K562 (cell line): Measurements from ENCODE around the gene SNX19. TPM values are rescaled to one million over a fixed set of nuclear protein-coding genes. Genes with fewer than 3 reads are reported as not detected.
A peak's percentile ranks its signal among the peaks of the same experiment; 100 is the strongest.

ENCODE experiments used
- ATAC-seq: fragments of 200-7000 bp; cut with Tn5 transposase; 3 replicates; pipeline ENCODE4 v1.9.1; 2020; ENCODE audit warnings: moderate library complexity
- Bru-seq: library from RNA; stranded (reverse); fragments of 400-500 nt; gene quantifications from one replicate; lab custom pipeline; 2021; lab: Mats Ljungman, UMichigan
- BruChase-seq, 2 experiments: library from RNA; stranded (reverse); fragments of 400-500 nt; gene quantifications; one replicate each; lab custom pipeline; 2021; lab: Mats Ljungman, UMichigan
- BruUV-seq: library from RNA; stranded (reverse); fragments of 400-500 nt; replicated peaks from 2 replicates; lab custom pipeline; 2021; lab: Mats Ljungman, UMichigan
- CTCF ChIA-PET: fragments of 300-600 bp; formaldehyde crosslinking; extraction: SDS; loops from one replicate; lab custom pipeline; 2021; ENCODE audit warnings: low intra/inter-chr PET ratio; lab: Yijun Ruan, JAX
- POLR2A ChIA-PET: fragments of 300-600, 350-650 bp; sonication (Branson Sonifier 250); formaldehyde crosslinking; extraction: SDS; loops from one replicate; lab custom pipeline; 2021; ENCODE audit warnings: antibody characterized with exemption, inconsistent platforms; lab: Yijun Ruan, JAX
- DNase-seq, 4 experiments: peaks; one replicate each; pipeline versions ENCODE4 v3.0.0 to v3.0.0-alpha.2; 2011 to 2018; ENCODE audit warnings: low spot score in 3 of 4, mixed read lengths in 3 of 4; ENCODE audit errors: extremely low read depth in 1 of 4
- FAIRE-seq: peaks from 2 replicates; lab custom pipeline; 2011; peaks lifted over from hg19 to GRCh38; lab: Jason Lieb, UNC
- H2AFZ ChIP-seq: 2 replicates; pipeline ENCODE4 v1.6.0; 2011; ENCODE audit warnings: low read depth, low read length, control low read depth, inconsistent platforms
- H3K27ac ChIP-seq: fragments of 200-600 bp; 3 replicates; pipeline ENCODE4 v1.8.0; 2011; ENCODE audit warnings: low read depth, mild to moderate bottlenecking, control low read depth, inconsistent platforms, low read length, moderate library complexity, mixed read lengths; ENCODE audit errors: extremely low read depth
- H3K27me3 ChIP-seq, 2 experiments: fragments of 300-600 bp in 1 of 2; 2 replicates in 1 of 2; 3 replicates in 1 of 2; pipeline versions ENCODE4 v1.6.0 to v1.8.0; 2011; ENCODE audit warnings: inconsistent platforms in 2 of 2, low read length in 2 of 2, mild to moderate bottlenecking in 1 of 2, mixed read lengths in 1 of 2, moderate library complexity in 1 of 2; ENCODE audit not compliant: control insufficient read depth in 2 of 2, insufficient read depth in 2 of 2
- H3K36me3 ChIP-seq: fragments of 300-600 bp; 3 replicates; pipeline ENCODE4 v1.8.0; 2011; ENCODE audit warnings: mild to moderate bottlenecking, low read length, inconsistent platforms; ENCODE audit not compliant: control insufficient read depth, insufficient read depth
- H3K4me1 ChIP-seq, 2 experiments: fragments of 200-600 bp in 1 of 2; replicated peaks in 1 of 2; 2 replicates in 1 of 2; 3 replicates in 1 of 2; pipeline versions ENCODE4 v1.5.1 to v1.8.0; 2011; ENCODE audit warnings: inconsistent platforms in 2 of 2, low read length in 2 of 2, mild to moderate bottlenecking in 1 of 2, mixed read lengths in 1 of 2, moderate library complexity in 1 of 2; ENCODE audit not compliant: control insufficient read depth in 2 of 2, insufficient read depth in 2 of 2
- H3K4me2 ChIP-seq: 2 replicates; pipeline ENCODE4 v1.6.1; 2011; ENCODE audit warnings: low read length, control low read depth, inconsistent platforms, mixed read lengths; ENCODE audit not compliant: insufficient read depth
- H3K4me3 ChIP-seq: fragments of 200-600 bp; sonication (generic), shearing (Covaris generic); 2 replicates; pipeline ENCODE4 v1.5.1; 2016; ENCODE audit warnings: control low read depth, inconsistent platforms
- H3K79me2 ChIP-seq: fragments of 200-600 bp; 3 replicates; pipeline ENCODE4 v1.8.0; 2011; ENCODE audit warnings: low read length, inconsistent platforms; ENCODE audit not compliant: control insufficient read depth, insufficient read depth
- H3K9ac ChIP-seq, 2 experiments: 2 replicates each; pipeline versions ENCODE4 v1.6.0 to v1.6.1; 2011; ENCODE audit warnings: low read depth in 2 of 2, low read length in 2 of 2, control low read depth in 1 of 2, inconsistent platforms in 1 of 2, mild to moderate bottlenecking in 1 of 2, mixed read lengths in 1 of 2; ENCODE audit not compliant: insufficient read depth in 1 of 2
- H3K9me1 ChIP-seq: one replicate; pipeline ENCODE4 v1.6.0; 2011; ENCODE audit warnings: inconsistent platforms, mild to moderate bottlenecking, low read length, moderate library complexity; ENCODE audit not compliant: control insufficient read depth, insufficient read depth
- H3K9me3 ChIP-seq: replicated peaks from 2 replicates; pipeline ENCODE4 v1.5.1; 2011; ENCODE audit warnings: low read depth, low read length, inconsistent platforms; ENCODE audit not compliant: control insufficient read depth, insufficient read depth
- H4K20me1 ChIP-seq: replicated peaks from 2 replicates; pipeline ENCODE4 v1.6.1; 2011; ENCODE audit warnings: low read length, inconsistent platforms, mixed read lengths; ENCODE audit not compliant: control insufficient read depth, insufficient read depth
- CTCFL ChIP-seq: IDR thresholded peaks from 2 replicates; pipeline ENCODE4 v1.6.1; 2011; ENCODE audit warnings: borderline replicate concordance, low read depth, mild to moderate bottlenecking, moderate library complexity, low read length; ENCODE audit not compliant: insufficient read depth, poor library complexity, severe bottlenecking
- FIP1L1 ChIP-seq: fragments of 200-400 bp; formaldehyde crosslinking; IDR thresholded peaks from 2 replicates; pipeline ENCODE4 v1.6.1; 2018; ENCODE audit warnings: mild to moderate bottlenecking, low read depth, low read length; ENCODE audit not compliant: poor library complexity, severe bottlenecking
- KLF10 ChIP-seq: fragments of 250-450 bp; sonication (Bioruptor Pico); IDR thresholded peaks from 2 replicates; pipeline ENCODE4 v1.6.1; 2021; ENCODE audit warnings: matching md5 sums
- LCOR ChIP-seq: sonication (generic); formaldehyde crosslinking; IDR thresholded peaks from 2 replicates; pipeline ENCODE4 v1.8.0; 2022; ENCODE audit warnings: mild to moderate bottlenecking, missing genetic modification reagents
- NR1H2 ChIP-seq: sonication (generic); formaldehyde crosslinking; IDR thresholded peaks from 2 replicates; pipeline ENCODE4 v1.4.0; 2020; ENCODE audit warnings: mild to moderate bottlenecking, missing genetic modification reagents
- TCF7 ChIP-seq: sonication (generic); IDR thresholded peaks from 2 replicates; pipeline ENCODE4 v1.6.1; 2016; ENCODE audit warnings: antibody characterized with exemption, borderline replicate concordance
- THAP12 ChIP-seq: fragments of 250-450 bp; sonication (Bioruptor Pico); IDR thresholded peaks from 2 replicates; pipeline ENCODE4 v1.9.0; 2021; ENCODE audit warnings: mild to moderate bottlenecking, inconsistent platforms
- ZNF12 ChIP-seq: sonication (generic); formaldehyde crosslinking; IDR thresholded peaks from 2 replicates; pipeline ENCODE4 v1.4.0; 2020; ENCODE audit warnings: mild to moderate bottlenecking, missing genetic modification reagents
- WGBS: fragments of 100-300 bp; shearing (Covaris generic); methylation state at CpG from one replicate; pipeline ENCODE4 v1.1.6; 2016; ENCODE audit warnings: low coverage, mixed read lengths; ENCODE audit not compliant: insufficient coverage; ENCODE audit errors: missing lambda C conversion rate; 5-methylcytosine and 5-hydroxymethylcytosine counted together
- in situ Hi-C: fragments of 300-500 bp; cut with MboI; formaldehyde crosslinking; loops from 4 replicates; pipeline ENCODE4 v1.15.0; 2018; ENCODE audit warnings: inconsistent platforms, mixed read lengths
- intact Hi-C: fragments of 100-400 bp; cut with micrococcal nuclease; formaldehyde crosslinking; loops from 2 replicates; pipeline ENCODE4 v1.14.2; 2022
- long read RNA-seq, 3 experiments: library from polyadenylated mRNA in 2 of 3; library from RNA in 1 of 3; unstranded in 2 of 3; stranded (forward) in 1 of 3; transcript quantifications; one replicate each; pipeline ENCODE4 v2.0.0, GENCODE V29; 2019 to 2022
- polyA minus RNA-seq, 3 experiments: library from RNA; depleted of rRNA, polyadenylated mRNA; stranded (reverse); fragments of >200 nt; gene quantifications; 2 replicates each; pipeline ENCODE4 v1.2.3, GENCODE V29; 2011
- polyA plus RNA-seq, 8 experiments: library from polyadenylated mRNA; depleted of rRNA in 4 of 8; stranded (reverse) in 5 of 8; unstranded in 3 of 8; fragments of >200 nt; fragmentation: Nextera tagmentation in 2 of 8; fragmentation: Illumina TruSeq in 1 of 8; extraction: Ambion mirVana in 2 of 8; extraction: Trizol in 1 of 8; gene quantifications; 2 replicates each; pipeline versions ENCODE4 v1.2.1 to v1.2.3, GENCODE V29; 2011 to 2014; ENCODE audit warnings: inconsistent platforms in 1 of 8, missing spikeins in 1 of 8
- total RNA-seq, 7 experiments: library from RNA; depleted of rRNA in 6 of 7; stranded (reverse); fragments of >200 nt in 6 of 7; fragmentation: Illumina TruSeq in 2 of 7; extraction: Trizol in 2 of 7; gene quantifications; 2 replicates each; pipeline versions ENCODE4 v1.2.1 to v1.2.3, GENCODE V29; 2011 to 2021; ENCODE audit warnings: low replicate concordance in 1 of 7

The SNX19 gene
- 82.7 and 115 TPM in 2 replicates for total RNA-seq (2011; cell fraction: chromatin; rRNA removed; ENCODE audit: low replicate concordance)
- 66.7 and 75.8 TPM in 2 replicates for total RNA-seq (2011; cell fraction: nucleolus; rRNA removed)
- 61.8 and 76.6 TPM in 2 replicates for total RNA-seq (2011; cell fraction: nucleoplasm; rRNA removed)
- total RNA-seq (2014; rRNA removed) = 19.2 and 30.4 TPM in 2 replicates
- 20.0 and 22.5 TPM in 2 replicates for total RNA-seq (2014; rRNA removed; fragmentation: Illumina TruSeq; extraction: Trizol)
- total RNA-seq (2015; rRNA removed; fragmentation: Illumina TruSeq; extraction: Trizol) = 27.6 and 31.3 TPM in 2 replicates
- total RNA-seq (2021) = 27.3 and 27.6 TPM in 2 replicates
- polyA plus RNA-seq (2011; rRNA removed) = 10.9 and 19.3 TPM in 2 replicates
- 14.4 and 20.8 TPM in 2 replicates for polyA plus RNA-seq (2011; cell fraction: cytosol; rRNA removed)
- 20.2 and 44.3 TPM in 2 replicates for polyA plus RNA-seq (2011; cell fraction: nucleus; rRNA removed)
- polyA plus RNA-seq (2012) = 15.0 and 21.0 TPM in 2 replicates
- polyA plus RNA-seq (2014; fragmentation: Illumina TruSeq; extraction: Trizol) = 21.9 and 25.1 TPM in 2 replicates
- 1 to 10 TPM; 2.2 to 4.4 TPM for polyA plus RNA-seq (2014; fragmentation: Nextera tagmentation; extraction: Ambion mirVana)
- polyA plus RNA-seq (2014; rRNA removed) = 15.7 and 19.6 TPM in 2 replicates
- polyA minus RNA-seq (2011; rRNA and poly(A)+ RNA removed) = 25.3 and 43.5 TPM in 2 replicates
- polyA minus RNA-seq (2011; cell fraction: cytosol; rRNA and poly(A)+ RNA removed) = 23.8 and 25.2 TPM in 2 replicates
- polyA minus RNA-seq (2011; cell fraction: nucleus; rRNA and poly(A)+ RNA removed) = 47.7 and 48.9 TPM in 2 replicates
- Bru-seq, nascent RNA = percentile 75 among the genes with signal in this experiment
- BruChase-seq, experiment 1, labeled RNA remaining after a 2-hour chase = percentile 80 among the genes with signal in this experiment
- BruChase-seq, experiment 2, labeled RNA remaining after a 6-hour chase = percentile 78 among the genes with signal in this experiment
- long read RNA-seq, experiment 1, full-length matches to known transcripts = 15 of 36 reads
- long read RNA-seq, experiment 1, partial matches to known transcripts = 4 of 36 reads
- long read RNA-seq, experiment 1, other reads (novel, unspliced or antisense) = 17 of 36 reads
- long read RNA-seq, experiment 2, full-length matches to known transcripts = 9 of 28 reads
- long read RNA-seq, experiment 2, partial matches to known transcripts = 0 of 28 reads
- long read RNA-seq, experiment 2, other reads (novel, unspliced or antisense) = 19 of 28 reads
- long read RNA-seq, experiment 3, full-length matches to known transcripts = 2 of 6 reads
- long read RNA-seq, experiment 3, partial matches to known transcripts = 1 of 6 reads
- long read RNA-seq, experiment 3, other reads (novel, unspliced or antisense) = 3 of 6 reads

GRCh38 chr11:130916238-130916855 is at the start of gene SNX19:
Gene SNX19 (minus strand): TSS chr11:130916479. CDS start chr11:130915939, 540 bp downstream.
- H3K4me2 ChIP-seq = peak within 1 kb of the TSS; percentile 93
- H3K9me3 ChIP-seq = no peaks in the 10 kb centered on the region
- in situ Hi-C loops = loop anchor here (25.0 kb wide), 1 partner anchor 746 kb away; no protein-coding TSS in a partner anchor
- intact Hi-C loops = no loop called here
- peaks cover 13 to 18% of the 10 kb centered on the region in 2 experiments; a peak in 4 of 5 replicates for H3K4me1 ChIP-seq
- H3K36me3 ChIP-seq = peaks cover 36% of the 10 kb centered on the region
- H3K9me1 ChIP-seq = peaks cover 6% of the 10 kb centered on the region
- DNase-seq (peak; percentile 90 to 94 (median 92)), ATAC-seq (peak; percentile 99), FAIRE-seq (peak; percentile 46)
- peak within 1 kb of the TSS; percentile 96 for H3K4me3 ChIP-seq
- no peaks in the 10 kb centered on the region for H4K20me1 ChIP-seq
- POLR2A ChIA-PET = interaction anchor here (0.7 to 1.4 kb wide), 2 partner anchors 15 to 18 kb away, joined by 3 to 5 read pairs; no protein-coding TSS in a partner anchor
- H2AFZ ChIP-seq = peak within 1 kb of the TSS; percentile 90
- no TSS peak for BruUV-seq
- 3% methylated on average over 49 of the region's 72 CpGs for WGBS
- CTCF ChIA-PET = interaction anchor here (1.1 to 1.7 kb wide), 2 partner anchors 21 to 23 kb away, joined by 3 to 4 read pairs; no protein-coding TSS in a partner anchor
- H3K79me2 ChIP-seq = peaks cover 32% of the 10 kb centered on the region
- H3K9ac ChIP-seq = peak within 1 kb of the TSS; percentile 92 to 95
- H3K27me3 ChIP-seq = peaks cover 0 to 13% of the 10 kb centered on the region in 2 experiments; a peak in 2 of 5 replicates
- peak within 1 kb of the TSS; percentile 83 for H3K27ac ChIP-seq
- TF ChIP-seq THAP12 (peak; percentile 87), LCOR (CRISPR knock-in tag) (peak; percentile 64; the same call in 1 of the 2 replicates), NR1H2 (CRISPR knock-in tag) (no peak; the same call in 1 of the 2 replicates), TCF7 (peak; percentile 58; the same call in 1 of the 2 replicates), CTCFL (peak; percentile 91), KLF10 (CRISPR knock-in tag) (no peak), FIP1L1 (peak; percentile 44), ZNF12 (0 out of 2 replicates have a peak, but pooled peaks have one; percentile 53)
